SK-N-MC (cell line): ENCODE measurements around the gene MYO18B.

Source experiments
- EZH2 ChIP-seq: fragments of 200-600 bp; sonication (generic); IDR thresholded peaks from one replicate; pipeline ENCODE4 v1.6.1; 2017; ENCODE audit warnings: antibody characterized with exemption
- POLR2AphosphoS5 ChIP-seq: IDR thresholded peaks from 2 replicates; pipeline ENCODE4 v1.6.1; 2012; ENCODE audit warnings: mild to moderate bottlenecking, low read depth, low read length, borderline replicate concordance

- TF ChIP-seq EZH2 (no peak), POLR2AphosphoS5 (no peak)
Measured at GRCh38 chr22:25990940-25991339, 249.0 kb downstream of the MYO18B start.
